ENCODE measurements around the gene FIS1. TPM values are rescaled to one million over a fixed set of nuclear protein-coding genes. Genes with fewer than 3 reads are reported as not detected.
"Not testable (repeated sequence)": the region's sequence is repeated elsewhere in the genome, so short reads cannot be mapped to it uniquely, and the experiment has no call there.

Gene FIS1
- total RNA-seq (ENCODE audit: low replicate concordance) = 92.2 and 120 TPM in 2 replicates

DNA sequence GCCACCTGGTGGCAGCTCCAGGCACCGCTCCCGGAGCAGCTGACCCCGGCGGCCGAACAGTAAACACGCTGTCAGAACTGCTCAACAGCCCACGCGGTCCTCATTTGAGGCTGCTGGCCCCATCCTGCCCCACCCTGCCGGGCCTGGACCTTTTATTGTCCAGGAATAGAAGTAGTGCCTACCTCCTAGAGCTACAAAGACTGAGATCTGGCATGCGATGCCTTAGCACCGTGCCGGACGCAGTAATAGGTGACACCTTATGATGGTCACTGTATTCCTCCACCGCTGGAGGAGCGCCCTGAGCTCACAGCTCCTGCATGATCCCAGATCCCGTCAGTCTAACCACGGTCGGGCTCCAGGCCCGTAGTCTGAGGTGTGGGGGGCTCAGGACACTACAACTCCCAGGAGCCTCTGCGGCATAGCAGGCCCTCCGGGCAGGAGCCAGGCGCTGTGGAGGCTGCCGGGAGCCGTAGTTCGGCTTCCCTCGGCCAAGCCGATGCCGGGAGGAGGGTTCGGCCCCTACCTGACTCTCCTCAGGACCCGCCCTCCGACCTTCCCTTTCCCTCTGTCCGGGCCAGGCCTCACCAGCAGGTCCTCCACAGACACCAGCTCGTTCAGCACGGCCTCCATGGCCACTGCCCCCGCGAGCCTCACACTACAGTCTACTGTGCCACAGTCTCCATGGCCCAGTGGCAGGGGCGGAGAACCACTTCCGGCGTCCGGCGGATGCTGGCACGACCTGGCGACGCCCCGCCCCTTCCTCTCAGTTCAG is at the start of gene FIS1:
Gene FIS1 (minus strand): TSS at position 707 of the 772 bp plus-strand sequence. CDS start 77 bp downstream, at position 630.
- H3K4me1 ChIP-seq = peaks cover 6% of the 10 kb centered on the region
- Mint-ChIP-seq H3K9me3 (no peaks in the 10 kb centered on the region), H3K4me3 (peak within 1 kb of the TSS; percentile 98), H3K4me1 (peaks cover 16% of the 10 kb centered on the region), H3K27me3 (ENCODE audit: insufficient read depth, low read depth) (peaks cover 4% of the 10 kb centered on the region), H3K27ac (peak within 1 kb of the TSS; percentile 81), H3K36me3 (peaks cover 10% of the 10 kb centered on the region)
- peak; percentile 97 for DNase-seq (ENCODE audit: low spot score)
- no peak within 1 kb of the TSS for H3K27ac ChIP-seq
- H3K27me3 ChIP-seq = no peaks in the 10 kb centered on the region
- peaks cover 53% of the 10 kb centered on the region for H3K79me2 ChIP-seq (ENCODE audit: low read depth)
- H3K4me3 ChIP-seq = peak within 1 kb of the TSS; percentile 75
- H2AFZ ChIP-seq (replicated peaks) = peak within 1 kb of the TSS; percentile 75
- H3K9me3 ChIP-seq (ENCODE audit: low read depth) = no peaks in the 10 kb centered on the region
- TF ChIP-seq EZH2 (IDR thresholded peaks at IDR 0.05) (no peak), EZH2phosphoT487 (IDR thresholded peaks at IDR 0.05) (no peak)
- TF ChIP-seq, protein P1, sequence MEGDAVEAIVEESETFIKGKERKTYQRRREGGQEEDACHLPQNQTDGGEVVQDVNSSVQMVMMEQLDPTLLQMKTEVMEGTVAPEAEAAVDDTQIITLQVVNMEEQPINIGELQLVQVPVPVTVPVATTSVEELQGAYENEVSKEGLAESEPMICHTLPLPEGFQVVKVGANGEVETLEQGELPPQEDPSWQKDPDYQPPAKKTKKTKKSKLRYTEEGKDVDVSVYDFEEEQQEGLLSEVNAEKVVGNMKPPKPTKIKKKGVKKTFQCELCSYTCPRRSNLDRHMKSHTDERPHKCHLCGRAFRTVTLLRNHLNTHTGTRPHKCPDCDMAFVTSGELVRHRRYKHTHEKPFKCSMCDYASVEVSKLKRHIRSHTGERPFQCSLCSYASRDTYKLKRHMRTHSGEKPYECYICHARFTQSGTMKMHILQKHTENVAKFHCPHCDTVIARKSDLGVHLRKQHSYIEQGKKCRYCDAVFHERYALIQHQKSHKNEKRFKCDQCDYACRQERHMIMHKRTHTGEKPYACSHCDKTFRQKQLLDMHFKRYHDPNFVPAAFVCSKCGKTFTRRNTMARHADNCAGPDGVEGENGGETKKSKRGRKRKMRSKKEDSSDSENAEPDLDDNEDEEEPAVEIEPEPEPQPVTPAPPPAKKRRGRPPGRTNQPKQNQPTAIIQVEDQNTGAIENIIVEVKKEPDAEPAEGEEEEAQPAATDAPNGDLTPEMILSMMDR (IDR thresholded peaks at IDR 0.05) = peak; percentile 89
- H3K9ac ChIP-seq = peak within 1 kb of the TSS; percentile 42
- H4K20me1 ChIP-seq (ENCODE audit: low read depth) = peaks cover 11% of the 10 kb centered on the region
- peak within 1 kb of the TSS; percentile 80 for H3K4me2 ChIP-seq
- H3F3A ChIP-seq (ENCODE audit: low read depth) = peaks cover 12% of the 10 kb centered on the region
- H3K36me3 ChIP-seq = no peaks in the 10 kb centered on the region

DNA sequence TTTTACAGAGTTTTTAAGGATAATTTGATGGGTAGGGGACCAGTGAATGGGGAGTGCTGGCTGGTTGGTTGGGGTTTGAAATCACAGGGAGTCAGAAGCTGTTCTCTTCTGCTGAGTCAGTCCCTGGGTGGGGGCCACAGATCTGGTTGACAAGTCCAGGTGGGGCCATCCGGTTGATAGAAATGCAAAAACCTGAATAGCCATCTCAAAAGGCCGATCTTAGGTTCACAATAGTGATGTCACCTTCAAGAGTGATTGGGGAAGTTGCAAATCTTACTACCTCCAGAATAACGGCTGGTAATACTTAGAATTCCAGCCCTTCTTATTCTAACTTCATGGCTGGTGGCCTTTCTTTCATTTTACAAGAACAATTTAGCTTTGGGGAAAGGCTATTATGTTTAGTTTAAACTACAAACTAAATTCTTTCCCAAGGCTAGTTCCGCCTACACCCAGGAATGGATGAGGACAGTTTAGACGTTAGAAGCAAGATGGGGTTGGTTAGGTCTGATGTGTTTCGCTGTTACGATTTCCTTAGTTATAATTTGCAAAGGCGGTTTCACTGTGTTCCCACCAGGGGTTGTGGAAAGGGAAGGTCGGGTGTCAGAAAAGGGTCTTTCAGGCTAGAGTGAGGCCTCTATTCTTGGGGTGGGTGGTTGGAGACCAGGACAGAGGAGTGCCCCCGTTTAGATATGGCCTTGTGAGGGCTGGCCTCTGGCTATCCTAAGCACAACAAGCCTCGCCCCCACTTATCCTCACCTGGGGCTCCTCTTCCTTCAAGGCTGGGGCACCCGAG is 49.4 kb upstream of the FIS1 start:
- Histone ChIP-seq H3K4me3 (no peak overlapping the region), H3K4me1 (no peaks in the 10 kb centered on the region), H3K4me2 (no peak overlapping the region), H3K9ac (no peak overlapping the region), H3K27me3 (peaks cover 44% of the 10 kb centered on the region), H3K9me3 (ENCODE audit: low read depth) (no peaks in the 10 kb centered on the region), H3F3A (ENCODE audit: low read depth) (peaks cover 17% of the 10 kb centered on the region), H2AFZ (replicated peaks) (peak overlapping the region; percentile 64), H3K79me2 (ENCODE audit: low read depth) (no peaks in the 10 kb centered on the region), H3K27ac (no peak overlapping the region), H3K36me3 (no peaks in the 10 kb centered on the region), H4K20me1 (ENCODE audit: low read depth) (no peaks in the 10 kb centered on the region)
- Mint-ChIP-seq H3K27ac (no peak overlapping the region), H3K27me3 (ENCODE audit: insufficient read depth, low read depth) (peaks cover 42% of the 10 kb centered on the region), H3K4me3 (no peak overlapping the region), H3K9me3 (peaks cover 4% of the 10 kb centered on the region), H3K4me1 (peaks cover 6% of the 10 kb centered on the region), H3K36me3 (no peaks in the 10 kb centered on the region)
- no peak for DNase-seq (ENCODE audit: low spot score)
- TF ChIP-seq EZH2phosphoT487 (IDR thresholded peaks at IDR 0.05) (no peak), EZH2 (IDR thresholded peaks at IDR 0.05) (no peak)
- TF ChIP-seq, protein P1 (IDR thresholded peaks at IDR 0.05) = no peak

DNA sequence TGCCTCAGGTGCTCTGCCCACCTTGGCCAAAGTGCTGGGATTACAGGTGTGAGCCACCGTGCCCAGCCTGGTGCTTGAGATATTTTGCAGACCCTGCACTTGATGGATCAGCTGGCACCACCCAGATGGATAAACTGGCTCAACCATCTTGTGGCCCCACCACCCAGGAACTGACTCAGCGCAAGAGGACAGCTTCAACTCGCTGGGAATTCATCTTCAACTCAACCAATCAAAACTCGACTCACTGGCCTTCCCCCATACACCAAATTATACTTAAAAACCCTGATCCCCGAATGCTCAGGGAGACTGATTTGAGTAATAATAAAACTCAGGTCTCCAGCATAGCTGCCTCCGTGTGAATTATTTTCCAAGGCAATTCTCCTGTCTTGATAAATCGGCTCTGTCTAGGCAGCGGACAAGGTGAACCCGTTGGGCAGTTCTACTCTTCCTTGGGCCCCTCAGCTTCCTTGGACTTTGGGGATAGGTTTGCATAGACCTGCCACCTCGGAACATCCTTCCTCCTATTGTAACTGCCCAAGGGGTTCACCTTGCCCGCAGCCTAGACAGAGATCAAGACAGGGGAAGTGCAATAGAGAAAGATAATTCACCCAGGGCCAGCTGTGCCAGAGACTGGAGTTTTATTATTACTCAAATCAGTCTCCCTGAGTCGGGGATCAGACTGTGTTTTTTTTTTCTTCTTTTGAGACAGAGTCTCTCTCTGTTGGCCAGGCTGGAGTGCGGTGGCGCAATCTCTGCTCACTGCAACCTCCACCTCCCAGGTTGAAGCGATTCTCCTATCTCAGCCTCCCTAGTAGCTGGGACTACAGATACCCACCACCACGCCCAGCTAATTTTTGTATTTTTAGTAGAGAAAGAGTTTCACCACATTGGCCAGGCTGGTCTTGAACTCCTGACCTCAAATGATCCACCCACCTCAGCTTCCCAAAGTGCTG is 48.5 kb upstream of the FIS1 start:
- H3K9me3 ChIP-seq (ENCODE audit: low read depth); H3K4me3 ChIP-seq; H3K36me3 ChIP-seq; H3K9ac ChIP-seq; H3K4me2 ChIP-seq; H4K20me1 ChIP-seq (ENCODE audit: low read depth); H2AFZ ChIP-seq (replicated peaks); H3K4me1 Mint-ChIP-seq; H3K27ac Mint-ChIP-seq; DNase-seq (ENCODE audit: low spot score); H3K9me3 Mint-ChIP-seq; H3K36me3 Mint-ChIP-seq; H3K27ac ChIP-seq; H3K4me3 Mint-ChIP-seq; H3K4me1 ChIP-seq; H3K79me2 ChIP-seq (ENCODE audit: low read depth): not testable (repeated sequence)
- peaks cover 17% of the 10 kb centered on the region for H3F3A ChIP-seq (ENCODE audit: low read depth)
- peaks cover 35% of the 10 kb centered on the region for H3K27me3 ChIP-seq
- H3K27me3 Mint-ChIP-seq (ENCODE audit: insufficient read depth, low read depth) = peaks cover 33% of the 10 kb centered on the region

DNA sequence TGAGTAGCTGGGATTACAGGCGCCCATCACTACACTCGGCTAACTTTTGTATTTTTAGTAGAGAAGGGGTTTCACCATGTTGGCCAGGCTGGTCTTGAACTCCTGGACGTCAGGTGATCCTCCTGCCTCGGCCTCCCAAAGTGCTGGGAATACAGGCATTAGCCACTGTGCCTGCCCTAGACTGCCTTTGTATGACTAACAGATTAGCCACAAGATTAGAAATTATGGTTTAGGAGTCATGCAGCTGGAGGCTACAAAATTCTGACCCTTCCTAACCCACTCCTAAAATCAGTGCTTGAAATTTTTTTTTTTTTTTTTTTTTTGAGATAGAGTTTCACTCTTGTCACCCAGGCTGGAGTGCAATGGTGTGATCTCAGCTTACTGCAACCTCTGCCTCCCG is 47.7 kb upstream of the FIS1 start:
- H3K4me3 Mint-ChIP-seq; H3K4me3 ChIP-seq; H3K9ac ChIP-seq; H3K27ac ChIP-seq; H3K27ac Mint-ChIP-seq; H3K79me2 ChIP-seq (ENCODE audit: low read depth); H3K4me2 ChIP-seq; H3K4me1 ChIP-seq; H3K36me3 ChIP-seq; H3K4me1 Mint-ChIP-seq; H3K9me3 Mint-ChIP-seq; H2AFZ ChIP-seq (replicated peaks); H3K9me3 ChIP-seq (ENCODE audit: low read depth); H4K20me1 ChIP-seq (ENCODE audit: low read depth); DNase-seq (ENCODE audit: low spot score); H3K36me3 Mint-ChIP-seq: not testable (repeated sequence)
- Histone ChIP-seq H3F3A (ENCODE audit: low read depth) (peaks cover 17% of the 10 kb centered on the region), H3K27me3 (peaks cover 31% of the 10 kb centered on the region)
- H3K27me3 Mint-ChIP-seq (ENCODE audit: insufficient read depth, low read depth) = peaks cover 32% of the 10 kb centered on the region
